Transverse colon (tissue), 4 donors: Measurements from ENCODE around the gene HDGF.

Experiments used
- POLR2A ChIP-seq: fragments of 450-650 bp; IDR thresholded peaks from one replicate; pipeline ENCODE4 v1.6.1; 2016; ENCODE audit warnings: antibody characterized with exemption, mild to moderate bottlenecking, moderate library complexity
- POLR2AphosphoS5 ChIP-seq, 3 donors: sonication (generic); formaldehyde crosslinking; IDR thresholded peaks; one replicate each; pipeline ENCODE4 v1.6.1; 2016; ENCODE audit warnings: antibody characterized with exemption in 3 of 3
- TF ChIP-seq, protein P1 (sequence below), 5 experiments: fragments of 200-600 bp in 3 of 5; fragments of 450-650 bp in 2 of 5; sonication (generic) in 3 of 5; IDR thresholded peaks; 1 replicate in 2 of 5; 2 replicates in 3 of 5; pipeline ENCODE4 v1.5.1; 2016 to 2017; ENCODE audit warnings: antibody characterized with exemption in 5 of 5, inconsistent platforms in 3 of 5, mild to moderate bottlenecking in 2 of 5, moderate library complexity in 1 of 5

GRCh38 chr1:156704166-156704711, 47.2 kb downstream of the HDGF start:
- no peak for TF ChIP-seq POLR2A
- TF ChIP-seq, protein P1, sequence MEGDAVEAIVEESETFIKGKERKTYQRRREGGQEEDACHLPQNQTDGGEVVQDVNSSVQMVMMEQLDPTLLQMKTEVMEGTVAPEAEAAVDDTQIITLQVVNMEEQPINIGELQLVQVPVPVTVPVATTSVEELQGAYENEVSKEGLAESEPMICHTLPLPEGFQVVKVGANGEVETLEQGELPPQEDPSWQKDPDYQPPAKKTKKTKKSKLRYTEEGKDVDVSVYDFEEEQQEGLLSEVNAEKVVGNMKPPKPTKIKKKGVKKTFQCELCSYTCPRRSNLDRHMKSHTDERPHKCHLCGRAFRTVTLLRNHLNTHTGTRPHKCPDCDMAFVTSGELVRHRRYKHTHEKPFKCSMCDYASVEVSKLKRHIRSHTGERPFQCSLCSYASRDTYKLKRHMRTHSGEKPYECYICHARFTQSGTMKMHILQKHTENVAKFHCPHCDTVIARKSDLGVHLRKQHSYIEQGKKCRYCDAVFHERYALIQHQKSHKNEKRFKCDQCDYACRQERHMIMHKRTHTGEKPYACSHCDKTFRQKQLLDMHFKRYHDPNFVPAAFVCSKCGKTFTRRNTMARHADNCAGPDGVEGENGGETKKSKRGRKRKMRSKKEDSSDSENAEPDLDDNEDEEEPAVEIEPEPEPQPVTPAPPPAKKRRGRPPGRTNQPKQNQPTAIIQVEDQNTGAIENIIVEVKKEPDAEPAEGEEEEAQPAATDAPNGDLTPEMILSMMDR (IDR thresholded peaks at IDR 0.05) = no peak
- no peak for TF ChIP-seq POLR2AphosphoS5 (IDR thresholded peaks at IDR 0.05)
